Activated CD4-positive, alpha-beta T cell treated with anti-CD3 and anti-CD28 coated beads for 1 hour (primary cell): Measurements from ENCODE around the gene LTBP4.

ENCODE experiments used
- DNase-seq: peaks from one replicate; pipeline ENCODE4 v3.0.0-alpha.2; 2020

LTBP4 gene

GRCh38 chr19:40597329-40597838, 3.8 kb upstream of the LTBP4 start:
- DNase-seq, result no peak

GRCh38 chr19:40598121-40598917, 2.9 kb upstream of the LTBP4 start:
- DNase-seq, result peak; percentile 73

- DNase-seq, result no peak
Measured at GRCh38 chr19:40598918-40599307, 2.3 kb upstream of the LTBP4 start.

GRCh38 chr19:40599331-40599901, 1.8 kb upstream of the LTBP4 start:
- DNase-seq, result no peak

GRCh38 chr19:40599902-40600569, 1.1 kb upstream of the LTBP4 start:
- no peak for DNase-seq

- no peak for DNase-seq
Measured at GRCh38 chr19:40600570-40601133, 517 bp upstream of the LTBP4 start.

- DNase-seq, result no peak
Measured at GRCh38 chr19:40603071-40603388, 1.9 kb downstream of the LTBP4 start.

- peak; percentile 92 for DNase-seq
Measured at GRCh38 chr19:40603389-40604170, 2.4 kb downstream of the LTBP4 start.

GRCh38 chr19:40604171-40604646, 3.0 kb downstream of the LTBP4 start:
- DNase-seq, result no peak

- no peak for DNase-seq
Measured at GRCh38 chr19:40604647-40605215, 3.6 kb downstream of the LTBP4 start.

GRCh38 chr19:40605216-40605971, 4.2 kb downstream of the LTBP4 start:
- DNase-seq, result peak; percentile 65

- no peak for DNase-seq
Measured at GRCh38 chr19:40607311-40608239, 6.4 kb downstream of the LTBP4 start.

GRCh38 chr19:40608240-40608621, 7.1 kb downstream of the LTBP4 start:
- DNase-seq, result no peak

GRCh38 chr19:40608957-40609356, 7.8 kb downstream of the LTBP4 start:
- DNase-seq, result no peak

GRCh38 chr19:40609561-40610395, 8.6 kb downstream of the LTBP4 start:
- peak; percentile 69 for DNase-seq

- DNase-seq, result peak; percentile 51
Measured at GRCh38 chr19:40610396-40611064, 9.4 kb downstream of the LTBP4 start.

GRCh38 chr19:40611096-40611495, 9.9 kb downstream of the LTBP4 start:
- DNase-seq, result no peak

GRCh38 chr19:40611900-40612698, 10.9 kb downstream of the LTBP4 start:
- no peak for DNase-seq
